Keratinocyte (primary cell): Measurements from ENCODE around the gene CORO2A. TPM values are rescaled to one million over a fixed set of nuclear protein-coding genes. Genes with fewer than 3 reads are reported as not detected.

Experiments used
- DNase-seq: peaks from one replicate; pipeline ENCODE4 v3.0.0-alpha.2; 2011; ENCODE audit warnings: low read depth, missing footprints, low spot score
- FAIRE-seq: peaks from 2 replicates; lab custom pipeline; 2011; peaks lifted over from hg19 to GRCh38; lab: Jason Lieb, UNC
- H2AFZ ChIP-seq: 2 replicates; pipeline ENCODE4 v1.6.0; 2012; ENCODE audit warnings: low read length, control low read depth, inconsistent platforms; ENCODE audit not compliant: control insufficient read depth
- H3K27ac ChIP-seq: 2 replicates; pipeline ENCODE4 v1.5.1; 2011; ENCODE audit warnings: low read length; ENCODE audit not compliant: control insufficient read depth, insufficient read depth
- H3K27me3 ChIP-seq: 3 replicates; pipeline ENCODE4 v1.6.0; 2011; ENCODE audit warnings: low read length; ENCODE audit not compliant: control insufficient read depth, insufficient read depth; ENCODE audit errors: extremely low read depth
- H3K36me3 ChIP-seq, 2 experiments: 2 replicates in 1 of 2; 3 replicates in 1 of 2; pipeline ENCODE4 v1.5.1; 2011; ENCODE audit warnings: low read length in 2 of 2, mild to moderate bottlenecking in 1 of 2; ENCODE audit not compliant: control insufficient read depth in 2 of 2, insufficient read depth in 2 of 2; ENCODE audit errors: extremely low read depth in 1 of 2
- H3K4me1 ChIP-seq: 3 replicates; pipeline ENCODE4 v1.5.1; 2011; ENCODE audit warnings: low read length; ENCODE audit not compliant: control insufficient read depth, insufficient read depth; ENCODE audit errors: extremely low read depth
- H3K4me2 ChIP-seq: 3 replicates; pipeline ENCODE4 v1.6.0; 2011; ENCODE audit warnings: low read depth, low read length; ENCODE audit not compliant: control insufficient read depth, insufficient read depth; ENCODE audit errors: extremely low read depth
- H3K4me3 ChIP-seq, 3 experiments: fragments of 200-600 bp in 1 of 3; sonication (generic) in 1 of 3; 2 replicates in 2 of 3; 3 replicates in 1 of 3; pipeline ENCODE4 v1.5.1; 2011 to 2016; ENCODE audit warnings: low read length in 3 of 3, mild to moderate bottlenecking in 3 of 3, control low read depth in 2 of 3, inconsistent platforms in 1 of 3, low read depth in 1 of 3, mixed read lengths in 1 of 3, mixed run types in 1 of 3, moderate library complexity in 1 of 3; ENCODE audit not compliant: control insufficient read depth in 2 of 3, insufficient read depth in 2 of 3; ENCODE audit errors: extremely low read depth in 1 of 3
- H3K79me2 ChIP-seq: 2 replicates; pipeline ENCODE4 v1.6.0; 2012; ENCODE audit warnings: low read length; ENCODE audit not compliant: control insufficient read depth, insufficient read depth
- H3K9ac ChIP-seq: 3 replicates; pipeline ENCODE4 v1.6.0; 2011; ENCODE audit warnings: low read length; ENCODE audit not compliant: control insufficient read depth, insufficient read depth; ENCODE audit errors: extremely low read depth
- H3K9me1 ChIP-seq: 3 replicates; pipeline ENCODE4 v1.6.0; 2011; ENCODE audit warnings: low read length; ENCODE audit not compliant: control insufficient read depth, insufficient read depth; ENCODE audit errors: extremely low read depth
- H3K9me3 ChIP-seq: 2 replicates; pipeline ENCODE4 v1.5.1; 2012; ENCODE audit warnings: low read depth, low read length; ENCODE audit not compliant: control insufficient read depth
- H4K20me1 ChIP-seq: 3 replicates; pipeline ENCODE4 v1.6.0; 2011; ENCODE audit warnings: low read length; ENCODE audit not compliant: control insufficient read depth, insufficient read depth; ENCODE audit errors: extremely low read depth
- EZH2 ChIP-seq: IDR thresholded peaks from one replicate; pipeline ENCODE4 v1.6.1; 2012; ENCODE audit warnings: inconsistent platforms, mild to moderate bottlenecking, low read length, moderate library complexity
- dilution Hi-C: fragments of 300-500 bp; cut with MboI; formaldehyde crosslinking; loops from one replicate; pipeline ENCODE4 v1.7.0; 2020; ENCODE audit warnings: low sequenced_read_pairs; ENCODE audit not compliant: extremely low pct_ligation_motif_present
- polyA plus RNA-seq, 5 experiments: library from polyadenylated mRNA; depleted of rRNA in 3 of 5; stranded (reverse) in 3 of 5; stranded (forward) in 1 of 5; unstranded in 1 of 5; fragments of >200 nt; gene quantifications; 1 replicate in 1 of 5; 2 replicates in 3 of 5; 3 replicates in 1 of 5; pipeline versions ENCODE4 v1.2.1 to v1.2.3, GENCODE V29; 2011 to 2012; ENCODE audit warnings: missing spikeins in 2 of 5, low read depth in 1 of 5, low replicate concordance in 1 of 5
- TF ChIP-seq, protein P1 (sequence below), 3 experiments: IDR thresholded peaks in 1 of 3; conservative IDR thresholded peaks in 1 of 3; optimal IDR thresholded peaks in 1 of 3; 2 replicates in 2 of 3; 3 replicates in 1 of 3; pipeline versions ENCODE3 to v1.5.1; 2011; ENCODE audit warnings: low read length in 3 of 3, mild to moderate bottlenecking in 3 of 3, moderate library complexity in 2 of 3, control low read depth in 1 of 3, inconsistent platforms in 1 of 3; ENCODE audit not compliant: insufficient read depth in 2 of 3; ENCODE audit errors: extremely low read depth in 1 of 3

Gene CORO2A
- polyA plus RNA-seq, 1 donor (not counting 4 experiments of a cell fraction or from before 2014, with no cell fraction given) = 31.7 TPM

DNA sequence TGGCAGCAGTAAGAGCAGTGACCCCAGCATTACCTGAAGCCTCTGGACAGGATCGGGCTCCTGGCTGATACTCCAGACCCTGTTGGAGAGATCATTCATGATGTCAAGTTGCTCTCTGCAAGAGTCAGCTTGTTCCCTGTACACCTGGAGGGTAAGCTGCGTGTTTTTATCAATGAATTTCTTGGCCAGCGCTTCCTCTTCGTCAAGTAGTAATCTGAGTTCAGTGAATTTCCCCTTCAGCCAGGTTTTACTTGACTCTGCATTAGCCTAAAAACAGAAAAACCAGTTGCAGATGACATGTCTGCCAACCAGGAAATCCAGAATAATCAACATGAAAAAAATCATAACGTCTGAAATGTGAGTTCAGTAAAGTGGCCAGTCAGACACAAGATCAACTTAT is 92.5 kb downstream of the CORO2A start:
- Histone ChIP-seq H3K4me3 (peak overlapping the region in 2 of 3 experiments; percentile 4 to 29), H3K4me2 (peak overlapping the region; percentile 63), H3K79me2 (peaks cover 19% of the 10 kb centered on the region), H3K27me3 (no peaks in the 10 kb centered on the region), H3K36me3 (peaks cover 9 to 15% of the 10 kb centered on the region in 2 experiments), H3K4me1 (peaks cover 31% of the 10 kb centered on the region), H3K9me3 (no peaks in the 10 kb centered on the region), H4K20me1 (no peaks in the 10 kb centered on the region), H2AFZ (no peak overlapping the region), H3K27ac (peak overlapping the region; percentile 66), H3K9me1 (peaks cover 2% of the 10 kb centered on the region), H3K9ac (peak overlapping the region; percentile 49)
- dilution Hi-C loops = no loop called here
- no peak for DNase-seq
- FAIRE-seq = peak; percentile 87
- TF ChIP-seq, protein P1, sequence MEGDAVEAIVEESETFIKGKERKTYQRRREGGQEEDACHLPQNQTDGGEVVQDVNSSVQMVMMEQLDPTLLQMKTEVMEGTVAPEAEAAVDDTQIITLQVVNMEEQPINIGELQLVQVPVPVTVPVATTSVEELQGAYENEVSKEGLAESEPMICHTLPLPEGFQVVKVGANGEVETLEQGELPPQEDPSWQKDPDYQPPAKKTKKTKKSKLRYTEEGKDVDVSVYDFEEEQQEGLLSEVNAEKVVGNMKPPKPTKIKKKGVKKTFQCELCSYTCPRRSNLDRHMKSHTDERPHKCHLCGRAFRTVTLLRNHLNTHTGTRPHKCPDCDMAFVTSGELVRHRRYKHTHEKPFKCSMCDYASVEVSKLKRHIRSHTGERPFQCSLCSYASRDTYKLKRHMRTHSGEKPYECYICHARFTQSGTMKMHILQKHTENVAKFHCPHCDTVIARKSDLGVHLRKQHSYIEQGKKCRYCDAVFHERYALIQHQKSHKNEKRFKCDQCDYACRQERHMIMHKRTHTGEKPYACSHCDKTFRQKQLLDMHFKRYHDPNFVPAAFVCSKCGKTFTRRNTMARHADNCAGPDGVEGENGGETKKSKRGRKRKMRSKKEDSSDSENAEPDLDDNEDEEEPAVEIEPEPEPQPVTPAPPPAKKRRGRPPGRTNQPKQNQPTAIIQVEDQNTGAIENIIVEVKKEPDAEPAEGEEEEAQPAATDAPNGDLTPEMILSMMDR (optimal IDR thresholded peaks at IDR 0.05 in 1 of 3, IDR thresholded peaks at IDR 0.05 in 1 of 3, conservative IDR thresholded peaks at IDR 0.05 in 1 of 3; ENCODE audit: extremely low read depth in 1 of 3, insufficient read depth in 2 of 3, low read length in 3 of 3) = no peak
- TF ChIP-seq EZH2 = no peak

DNA sequence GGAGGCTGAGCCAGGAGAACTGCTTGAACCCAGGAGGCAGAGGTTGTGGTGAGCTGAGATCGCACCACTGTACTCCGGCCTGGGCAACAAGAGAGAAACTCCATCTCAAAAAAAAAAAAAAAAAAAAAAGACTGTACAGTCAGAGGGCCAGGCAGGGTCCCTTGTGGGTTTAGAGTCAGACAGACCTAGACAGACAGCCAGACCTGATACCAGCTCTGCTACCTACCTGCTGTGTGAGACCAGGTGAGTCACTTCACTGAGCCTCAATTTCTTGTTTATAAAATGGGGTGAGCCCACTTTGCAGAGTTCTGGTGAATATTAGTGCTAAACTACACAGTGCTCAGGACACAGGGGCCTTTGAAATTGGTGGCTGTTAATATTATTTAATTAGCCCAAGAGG is 93.1 kb downstream of the CORO2A start:
- H3K9me1 ChIP-seq = peaks cover 2% of the 10 kb centered on the region
- DNase-seq (no peak), FAIRE-seq (no peak)
- H3K9me3 ChIP-seq = no peaks in the 10 kb centered on the region
- peak overlapping the region; percentile 63 for H3K4me2 ChIP-seq
- H3K27ac ChIP-seq = peak overlapping the region; percentile 66
- dilution Hi-C loops = no loop called here
- H3K27me3 ChIP-seq = no peaks in the 10 kb centered on the region
- peaks cover 31% of the 10 kb centered on the region for H3K4me1 ChIP-seq
- peak overlapping the region in 2 of 3 experiments; percentile 4 to 24 for H3K4me3 ChIP-seq
- H3K9ac ChIP-seq = peak overlapping the region; percentile 49
- H3K36me3 ChIP-seq = peaks cover 13 to 17% of the 10 kb centered on the region in 2 experiments
- no peaks in the 10 kb centered on the region for H4K20me1 ChIP-seq
- H2AFZ ChIP-seq = no peak overlapping the region
- H3K79me2 ChIP-seq = peaks cover 13% of the 10 kb centered on the region
- TF ChIP-seq, protein P1 (optimal IDR thresholded peaks at IDR 0.05 in 1 of 3, IDR thresholded peaks at IDR 0.05 in 1 of 3, conservative IDR thresholded peaks at IDR 0.05 in 1 of 3; ENCODE audit: extremely low read depth in 1 of 3, insufficient read depth in 2 of 3, low read length in 3 of 3) = no peak
- TF ChIP-seq EZH2 = no peak
